Fibroblast of pulmonary artery (primary cell): ENCODE measurements around the gene DOCK9.

Experiments
- DNase-seq: peaks from one replicate; pipeline ENCODE4 v3.0.0-alpha.2; 2010; ENCODE audit warnings: low read depth
- H3K4me3 ChIP-seq: replicated peaks from 2 replicates; pipeline ENCODE4 v1.5.1; 2011; ENCODE audit warnings: low read depth, mild to moderate bottlenecking, control low read depth, low read length, moderate library complexity
- TF ChIP-seq, protein P1 (sequence below): IDR thresholded peaks from 2 replicates; pipeline ENCODE4 v1.5.1; 2011; ENCODE audit warnings: mild to moderate bottlenecking, control low read depth, low read length, inconsistent platforms; ENCODE audit errors: missing control alignments

Gene DOCK9

DNA sequence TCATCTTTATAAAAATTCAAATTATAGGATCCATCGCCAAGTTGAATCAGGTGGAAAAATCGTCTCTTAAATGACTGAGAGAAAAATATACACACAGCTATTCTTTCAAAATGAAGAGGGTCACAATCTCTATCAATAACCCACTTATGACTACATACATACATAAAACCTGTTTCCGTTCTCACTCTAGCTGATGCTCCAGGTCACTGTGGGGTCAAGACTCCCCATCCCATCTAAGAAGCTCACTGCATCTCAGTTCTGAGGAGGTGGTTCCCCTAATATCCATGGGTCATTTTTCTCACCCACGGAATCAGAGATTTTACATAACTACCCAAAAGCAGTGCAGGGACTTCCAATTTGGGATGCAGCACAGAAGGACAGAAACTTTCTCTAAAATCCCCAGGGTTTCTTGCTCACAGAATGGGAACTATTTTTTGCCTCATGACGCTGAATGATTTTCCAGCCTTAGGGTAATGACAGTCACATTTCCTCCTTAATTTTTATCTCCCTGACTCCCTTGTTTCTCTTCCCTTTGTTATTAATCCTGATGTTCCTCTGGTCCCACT is 56.8 kb downstream of the DOCK9 start:
- TF ChIP-seq, protein P1, sequence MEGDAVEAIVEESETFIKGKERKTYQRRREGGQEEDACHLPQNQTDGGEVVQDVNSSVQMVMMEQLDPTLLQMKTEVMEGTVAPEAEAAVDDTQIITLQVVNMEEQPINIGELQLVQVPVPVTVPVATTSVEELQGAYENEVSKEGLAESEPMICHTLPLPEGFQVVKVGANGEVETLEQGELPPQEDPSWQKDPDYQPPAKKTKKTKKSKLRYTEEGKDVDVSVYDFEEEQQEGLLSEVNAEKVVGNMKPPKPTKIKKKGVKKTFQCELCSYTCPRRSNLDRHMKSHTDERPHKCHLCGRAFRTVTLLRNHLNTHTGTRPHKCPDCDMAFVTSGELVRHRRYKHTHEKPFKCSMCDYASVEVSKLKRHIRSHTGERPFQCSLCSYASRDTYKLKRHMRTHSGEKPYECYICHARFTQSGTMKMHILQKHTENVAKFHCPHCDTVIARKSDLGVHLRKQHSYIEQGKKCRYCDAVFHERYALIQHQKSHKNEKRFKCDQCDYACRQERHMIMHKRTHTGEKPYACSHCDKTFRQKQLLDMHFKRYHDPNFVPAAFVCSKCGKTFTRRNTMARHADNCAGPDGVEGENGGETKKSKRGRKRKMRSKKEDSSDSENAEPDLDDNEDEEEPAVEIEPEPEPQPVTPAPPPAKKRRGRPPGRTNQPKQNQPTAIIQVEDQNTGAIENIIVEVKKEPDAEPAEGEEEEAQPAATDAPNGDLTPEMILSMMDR, result no peak
- no peak for DNase-seq
- no peak overlapping the region for H3K4me3 ChIP-seq

DNA sequence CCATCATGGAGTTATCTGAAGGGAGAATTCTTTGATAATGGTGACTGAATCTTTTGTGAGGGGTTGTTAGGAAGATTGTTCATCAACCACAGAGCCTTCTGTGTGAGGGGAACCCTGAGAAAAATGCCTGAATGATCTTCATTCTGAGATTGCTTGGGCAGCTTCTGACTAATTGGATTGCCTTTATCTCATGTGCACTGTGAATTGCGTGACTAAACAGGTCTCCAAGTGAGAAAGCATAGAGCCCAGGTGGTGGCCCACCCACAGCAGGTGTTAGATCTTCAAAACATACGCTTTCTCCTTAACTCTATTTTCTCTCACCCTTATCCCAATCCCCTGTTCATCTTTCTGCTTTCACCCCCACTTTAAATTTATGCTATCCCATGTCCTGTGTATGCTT is 58.3 kb downstream of the DOCK9 start:
- TF ChIP-seq, protein P1, result no peak
- H3K4me3 ChIP-seq, result no peak overlapping the region
- DNase-seq, result no peak

DNA sequence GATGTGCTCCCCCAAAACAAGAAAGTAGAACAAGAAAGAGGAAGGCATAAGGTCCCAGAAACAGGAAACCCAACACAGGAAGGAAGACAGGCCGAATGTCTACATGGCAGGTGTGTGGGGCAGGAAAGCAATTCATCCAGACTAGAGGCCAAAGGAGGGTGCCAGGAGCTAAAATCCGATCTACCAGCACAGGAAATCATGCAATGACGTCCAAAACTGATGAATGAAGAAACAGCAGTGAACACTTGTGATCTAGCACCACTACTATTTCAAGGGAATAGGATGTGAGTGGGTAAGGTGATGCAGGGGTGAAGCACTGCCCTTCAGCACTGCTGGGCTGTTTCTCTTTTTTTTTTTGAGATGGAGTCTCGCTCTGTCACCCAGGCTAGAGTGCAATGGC is 59.1 kb downstream of the DOCK9 start:
- DNase-seq, result no peak
- TF ChIP-seq, protein P1, result no peak
- H3K4me3 ChIP-seq, result no peak overlapping the region

DNA sequence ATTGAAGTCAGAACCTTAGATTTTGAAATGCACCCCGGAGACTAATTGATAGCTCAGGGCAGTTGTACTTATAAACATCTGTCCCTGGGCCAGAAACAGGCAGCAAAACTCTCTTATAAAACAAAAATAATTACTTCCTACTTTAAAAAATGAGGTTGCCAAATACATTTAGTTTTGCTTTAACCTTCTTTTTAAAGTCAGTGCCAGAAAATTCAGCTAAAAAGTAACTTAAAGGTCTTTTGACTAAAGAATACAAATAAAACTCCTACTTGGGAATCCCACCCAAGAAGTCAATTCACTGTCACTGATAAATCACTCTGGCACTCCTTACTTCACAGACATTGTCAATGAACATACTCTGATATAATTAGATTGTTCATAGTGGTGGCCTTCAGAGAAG is 60.7 kb downstream of the DOCK9 start:
- no peak for DNase-seq
- no peak overlapping the region for H3K4me3 ChIP-seq
- TF ChIP-seq, protein P1, result no peak

DNA sequence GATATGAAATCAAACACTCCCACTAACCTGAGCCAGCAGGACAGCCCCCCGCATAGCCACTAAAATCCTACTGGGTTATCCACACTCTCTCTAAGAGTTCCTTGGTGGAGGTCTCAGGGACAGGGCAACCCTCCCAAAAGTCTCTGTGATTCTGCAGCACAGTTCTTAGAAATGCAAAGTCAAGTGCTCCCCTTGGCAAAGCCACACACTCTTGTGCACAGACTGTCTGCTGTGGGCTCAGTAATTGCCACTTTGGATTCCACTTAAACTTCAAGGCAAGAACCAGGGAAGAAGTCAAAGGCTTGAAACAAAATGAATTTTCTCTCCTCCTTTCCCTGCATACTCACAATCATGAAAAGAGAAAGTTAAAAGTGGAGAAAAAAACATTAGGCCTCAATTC is 61.5 kb downstream of the DOCK9 start:
- DNase-seq, result no peak
- TF ChIP-seq, protein P1, result no peak
- H3K4me3 ChIP-seq, result no peak overlapping the region

DNA sequence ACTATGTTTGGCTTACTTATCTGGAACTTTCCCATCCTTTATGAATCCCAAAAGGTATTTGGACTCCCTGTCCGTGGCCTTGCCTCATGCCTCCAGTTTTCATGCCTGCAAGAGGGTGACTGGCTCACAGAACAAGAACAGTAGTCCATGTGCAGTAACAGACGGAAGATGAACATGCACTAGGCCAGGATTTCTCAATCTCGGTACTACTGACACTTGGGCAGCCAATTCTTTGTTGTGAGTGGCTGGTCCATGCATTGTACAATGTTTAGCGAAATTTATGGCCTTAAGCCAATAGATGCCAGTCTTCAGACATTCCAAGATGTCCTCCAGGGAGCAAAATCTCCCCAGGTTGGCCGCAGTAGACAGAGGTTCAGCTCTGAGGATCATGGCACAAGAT is 61.9 kb downstream of the DOCK9 start:
- TF ChIP-seq, protein P1, result no peak
- DNase-seq, result no peak
- H3K4me3 ChIP-seq, result no peak overlapping the region

DNA sequence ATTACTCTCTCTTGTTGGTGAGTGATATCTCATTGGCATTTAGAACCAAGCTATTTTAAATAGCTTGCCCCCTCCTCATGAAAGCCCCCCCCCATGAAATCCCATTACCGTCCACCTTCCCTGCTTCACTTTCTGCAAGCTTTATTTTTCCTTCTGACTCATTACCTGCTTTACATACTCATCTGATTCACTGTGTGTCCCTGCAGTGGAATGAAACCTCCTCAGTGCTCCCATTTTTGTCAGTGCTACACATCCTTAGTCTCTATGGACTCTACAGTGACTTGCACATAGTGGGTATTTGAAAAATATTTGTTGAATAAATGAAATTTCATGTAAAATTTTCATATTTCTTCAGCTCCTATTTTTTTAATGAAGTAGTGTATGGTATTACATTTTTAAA is 62.3 kb downstream of the DOCK9 start:
- TF ChIP-seq, protein P1, result no peak
- H3K4me3 ChIP-seq, result no peak overlapping the region
- no peak for DNase-seq
